ENCODE data around the gene ANTXR2.

Gene ANTXR2

GRCh38 chr4:79865201-79865597 lies 207.8 kb downstream of the ANTXR2 start:
- no peak overlapping the region for H3K4me3 ChIP-seq (ENCODE audit: low read depth, low read length)
- no peak for TF ChIP-seq CTCF (conservative IDR thresholded peaks at IDR 0.05; ENCODE audit: low read depth, low read length)
- DNase-seq (ENCODE audit: low read depth) = peak; percentile 80

- no peak overlapping the region for H3K4me3 ChIP-seq (ENCODE audit: low read depth, low read length)
- no peak for TF ChIP-seq CTCF (conservative IDR thresholded peaks at IDR 0.05; ENCODE audit: low read depth, low read length)
- DNase-seq (ENCODE audit: low read depth) = peak; percentile 33
Observed at GRCh38 chr4:79864500-79865200, 208.4 kb downstream of the ANTXR2 start.

- no peak for TF ChIP-seq CTCF (conservative IDR thresholded peaks at IDR 0.05; ENCODE audit: low read depth, low read length)
- H3K4me3 ChIP-seq (ENCODE audit: low read depth, low read length) = no peak overlapping the region
- no peak for DNase-seq (ENCODE audit: low read depth)
Observed at GRCh38 chr4:79863333-79863732, 209.7 kb downstream of the ANTXR2 start.

GRCh38 chr4:79862821-79863220 lies 210.2 kb downstream of the ANTXR2 start:
- no peak for DNase-seq (ENCODE audit: low read depth)
- no peak for TF ChIP-seq CTCF (conservative IDR thresholded peaks at IDR 0.05; ENCODE audit: low read depth, low read length)
- H3K4me3 ChIP-seq (ENCODE audit: low read depth, low read length) = no peak overlapping the region

- DNase-seq (ENCODE audit: low read depth) = peak; percentile 45
- TF ChIP-seq CTCF (conservative IDR thresholded peaks at IDR 0.05; ENCODE audit: low read depth, low read length) = no peak
Observed at GRCh38 chr4:79857811-79858210, 215.2 kb downstream of the ANTXR2 start.

GRCh38 chr4:79856196-79856595 lies 216.8 kb downstream of the ANTXR2 start:
- H3K4me3 ChIP-seq (ENCODE audit: low read depth, low read length) = no peak overlapping the region
- no peak for DNase-seq (ENCODE audit: low read depth)
- no peak for TF ChIP-seq CTCF (conservative IDR thresholded peaks at IDR 0.05; ENCODE audit: low read depth, low read length)

More at GRCh38 chr4:79857811-79858210, 215.2 kb downstream of the ANTXR2 start:
- H3K4me3 ChIP-seq (ENCODE audit: low read depth, low read length) = no peak overlapping the region

- TF ChIP-seq CTCF (conservative IDR thresholded peaks at IDR 0.05; ENCODE audit: low read depth, low read length) = no peak
- H3K4me3 ChIP-seq (ENCODE audit: low read depth, low read length) = no peak overlapping the region
- DNase-seq (ENCODE audit: low read depth) = peak; percentile 41
Observed at GRCh38 chr4:79854856-79855502, 218.1 kb downstream of the ANTXR2 start.

Data from choroid plexus epithelial cell (primary cell).